Astrocyte (in vitro differentiated cells and primary cell): ENCODE measurements around the gene CRY2.

Source experiments
- CTCF ChIP-seq: IDR thresholded peaks from 2 replicates; pipeline ENCODE4 v1.5.1; 2011; ENCODE audit warnings: low read depth, mild to moderate bottlenecking, inconsistent platforms, low read length, moderate library complexity; ENCODE audit not compliant: insufficient read depth
- EZH2 ChIP-seq: IDR thresholded peaks from 2 replicates; pipeline ENCODE4 v1.6.1; 2012; ENCODE audit warnings: mild to moderate bottlenecking, low read length, inconsistent platforms; ENCODE audit not compliant: insufficient read depth

GRCh38 chr11:45920531-45921477 lies 73.5 kb downstream of the CRY2 start:
- no peak for TF ChIP-seq CTCF
- no peak for TF ChIP-seq EZH2
